Measurements from ENCODE around the gene ISM1. TPM values are rescaled to one million over a fixed set of nuclear protein-coding genes. Genes with fewer than 3 reads are reported as not detected.

The ISM1 gene
- polyA plus RNA-seq, 1 donor: 0.81 TPM

GRCh38 chr20:13307562-13308163 is 86.6 kb downstream of the ISM1 start:
- H3K27ac ChIP-seq (ENCODE audit: low read length): no peak overlapping the region
- peak in 1 of 2 donors; percentile 61 for DNase-seq
- peaks cover 13% of the 10 kb centered on the region for H3K4me1 ChIP-seq (ENCODE audit: control insufficient read depth, insufficient read depth, low read length)
- H3K9me3 ChIP-seq (ENCODE audit: control insufficient read depth, low read depth, low read length): no peaks in the 10 kb centered on the region
- WGBS (ENCODE audit: insufficient coverage, low lambda C conversion rate): 92% methylated on average over 2 of the region's 9 CpGs
- H3K4me3 ChIP-seq (ENCODE audit: low read length): no peak overlapping the region
- H3K36me3 ChIP-seq (ENCODE audit: control insufficient read depth, insufficient read depth, low read length): no peaks in the 10 kb centered on the region
- H3K27me3 ChIP-seq (ENCODE audit: control insufficient read depth, insufficient read depth, low read length): no peaks in the 10 kb centered on the region

GRCh38 chr20:13312300-13312699 is 91.2 kb downstream of the ISM1 start:
- H3K4me1 ChIP-seq (ENCODE audit: control insufficient read depth, insufficient read depth, low read length): peaks cover 8% of the 10 kb centered on the region
- DNase-seq: no peak

GRCh38 chr20:13313201-13313600 is 92.1 kb downstream of the ISM1 start:
- Histone ChIP-seq H3K4me3 (ENCODE audit: low read length) (no peak overlapping the region), H3K4me1 (ENCODE audit: control insufficient read depth, insufficient read depth, low read length) (peaks cover 2% of the 10 kb centered on the region), H3K27me3 (ENCODE audit: control insufficient read depth, insufficient read depth, low read length) (no peaks in the 10 kb centered on the region), H3K9me3 (ENCODE audit: control insufficient read depth, low read depth, low read length) (no peaks in the 10 kb centered on the region), H3K27ac (ENCODE audit: low read length) (no peak overlapping the region), H3K36me3 (ENCODE audit: control insufficient read depth, insufficient read depth, low read length) (no peaks in the 10 kb centered on the region)
- DNase-seq: no peak
- 97% methylated on average over 3 of the region's 5 CpGs for WGBS (ENCODE audit: insufficient coverage, low lambda C conversion rate)

More at GRCh38 chr20:13312300-13312699, 91.2 kb downstream of the ISM1 start:
- Histone ChIP-seq H3K36me3 (ENCODE audit: control insufficient read depth, insufficient read depth, low read length) (no peaks in the 10 kb centered on the region), H3K4me3 (ENCODE audit: low read length) (no peak overlapping the region), H3K9me3 (ENCODE audit: control insufficient read depth, low read depth, low read length) (no peaks in the 10 kb centered on the region), H3K27ac (ENCODE audit: low read length) (no peak overlapping the region), H3K27me3 (ENCODE audit: control insufficient read depth, insufficient read depth, low read length) (no peaks in the 10 kb centered on the region)
- no CpG with 5 or more reads among the region's 6 CpGs for WGBS (ENCODE audit: insufficient coverage, low lambda C conversion rate)

- Histone ChIP-seq H3K36me3 (ENCODE audit: control insufficient read depth, insufficient read depth, low read length) (no peaks in the 10 kb centered on the region), H3K9me3 (ENCODE audit: control insufficient read depth, low read depth, low read length) (no peaks in the 10 kb centered on the region), H3K4me1 (ENCODE audit: control insufficient read depth, insufficient read depth, low read length) (peaks cover 2% of the 10 kb centered on the region), H3K4me3 (ENCODE audit: low read length) (no peak overlapping the region), H3K27ac (ENCODE audit: low read length) (no peak overlapping the region), H3K27me3 (ENCODE audit: control insufficient read depth, insufficient read depth, low read length) (no peaks in the 10 kb centered on the region)
- DNase-seq: no peak
- 100% methylated on average over 1 of the region's 1 CpG for WGBS (ENCODE audit: insufficient coverage, low lambda C conversion rate)
Measured at GRCh38 chr20:13317439-13317838, 96.4 kb downstream of the ISM1 start.

GRCh38 chr20:13318871-13319521 is 97.9 kb downstream of the ISM1 start:
- Histone ChIP-seq H3K27ac (ENCODE audit: low read length) (no peak overlapping the region), H3K4me1 (ENCODE audit: control insufficient read depth, insufficient read depth, low read length) (peaks cover 2% of the 10 kb centered on the region), H3K27me3 (ENCODE audit: control insufficient read depth, insufficient read depth, low read length) (no peaks in the 10 kb centered on the region), H3K4me3 (ENCODE audit: low read length) (no peak overlapping the region), H3K9me3 (ENCODE audit: control insufficient read depth, low read depth, low read length) (no peaks in the 10 kb centered on the region), H3K36me3 (ENCODE audit: control insufficient read depth, insufficient read depth, low read length) (no peaks in the 10 kb centered on the region)
- WGBS (ENCODE audit: insufficient coverage, low lambda C conversion rate): 100% methylated on average over 1 of the region's 5 CpGs
- DNase-seq: no peak

GRCh38 chr20:13320702-13321101 is 99.6 kb downstream of the ISM1 start:
- no peak for DNase-seq
- Histone ChIP-seq H3K27me3 (ENCODE audit: control insufficient read depth, insufficient read depth, low read length) (no peaks in the 10 kb centered on the region), H3K36me3 (ENCODE audit: control insufficient read depth, insufficient read depth, low read length) (no peaks in the 10 kb centered on the region), H3K27ac (ENCODE audit: low read length) (no peak overlapping the region), H3K4me3 (ENCODE audit: low read length) (no peak overlapping the region), H3K4me1 (ENCODE audit: control insufficient read depth, insufficient read depth, low read length) (no peaks in the 10 kb centered on the region), H3K9me3 (ENCODE audit: control insufficient read depth, low read depth, low read length) (no peaks in the 10 kb centered on the region)
- WGBS (ENCODE audit: insufficient coverage, low lambda C conversion rate): no CpG with 5 or more reads among the region's 4 CpGs

GRCh38 chr20:13321416-13321815 is 100.3 kb downstream of the ISM1 start:
- no peak for DNase-seq
- H3K27ac ChIP-seq (ENCODE audit: low read length): no peak overlapping the region

GRCh38 chr20:13322198-13322597 is 101.1 kb downstream of the ISM1 start:
- H3K36me3 ChIP-seq (ENCODE audit: control insufficient read depth, insufficient read depth, low read length): no peaks in the 10 kb centered on the region
- no peak overlapping the region for H3K27ac ChIP-seq (ENCODE audit: low read length)
- no peak for DNase-seq
- no peaks in the 10 kb centered on the region for H3K9me3 ChIP-seq (ENCODE audit: control insufficient read depth, low read depth, low read length)
- no peak overlapping the region for H3K4me3 ChIP-seq (ENCODE audit: low read length)
- H3K4me1 ChIP-seq (ENCODE audit: control insufficient read depth, insufficient read depth, low read length): no peaks in the 10 kb centered on the region
- no peaks in the 10 kb centered on the region for H3K27me3 ChIP-seq (ENCODE audit: control insufficient read depth, insufficient read depth, low read length)
- no CpG with 5 or more reads among the region's 5 CpGs for WGBS (ENCODE audit: insufficient coverage, low lambda C conversion rate)

More at GRCh38 chr20:13321416-13321815, 100.3 kb downstream of the ISM1 start:
- Histone ChIP-seq H3K9me3 (ENCODE audit: control insufficient read depth, low read depth, low read length) (no peaks in the 10 kb centered on the region), H3K27me3 (ENCODE audit: control insufficient read depth, insufficient read depth, low read length) (no peaks in the 10 kb centered on the region), H3K36me3 (ENCODE audit: control insufficient read depth, insufficient read depth, low read length) (no peaks in the 10 kb centered on the region), H3K4me3 (ENCODE audit: low read length) (no peak overlapping the region), H3K4me1 (ENCODE audit: control insufficient read depth, insufficient read depth, low read length) (no peaks in the 10 kb centered on the region)
- 80% methylated on average over 1 of the region's 7 CpGs for WGBS (ENCODE audit: insufficient coverage, low lambda C conversion rate)

GRCh38 chr20:13322621-13323020 is 101.5 kb downstream of the ISM1 start:
- Histone ChIP-seq H3K4me1 (ENCODE audit: control insufficient read depth, insufficient read depth, low read length) (no peaks in the 10 kb centered on the region), H3K36me3 (ENCODE audit: control insufficient read depth, insufficient read depth, low read length) (no peaks in the 10 kb centered on the region), H3K27ac (ENCODE audit: low read length) (no peak overlapping the region), H3K27me3 (ENCODE audit: control insufficient read depth, insufficient read depth, low read length) (no peaks in the 10 kb centered on the region), H3K4me3 (ENCODE audit: low read length) (no peak overlapping the region), H3K9me3 (ENCODE audit: control insufficient read depth, low read depth, low read length) (no peaks in the 10 kb centered on the region)
- WGBS (ENCODE audit: insufficient coverage, low lambda C conversion rate): no CpG with 5 or more reads among the region's 3 CpGs
- DNase-seq: no peak

- Histone ChIP-seq H3K4me1 (ENCODE audit: control insufficient read depth, insufficient read depth, low read length) (no peaks in the 10 kb centered on the region), H3K36me3 (ENCODE audit: control insufficient read depth, insufficient read depth, low read length) (no peaks in the 10 kb centered on the region), H3K4me3 (ENCODE audit: low read length) (no peak overlapping the region), H3K27ac (ENCODE audit: low read length) (no peak overlapping the region), H3K27me3 (ENCODE audit: control insufficient read depth, insufficient read depth, low read length) (no peaks in the 10 kb centered on the region), H3K9me3 (ENCODE audit: control insufficient read depth, low read depth, low read length) (no peaks in the 10 kb centered on the region)
- DNase-seq: peak in 1 of 2 donors; percentile 24
- WGBS (ENCODE audit: insufficient coverage, low lambda C conversion rate): no CpG with 5 or more reads among the region's 8 CpGs
Measured at GRCh38 chr20:13325033-13325432, 104.0 kb downstream of the ISM1 start.

All from large intestine (tissue), 3 donors.